Vagina (tissue), 2 donors: Measurements from ENCODE around the gene TYR. TPM values are rescaled to one million over a fixed set of nuclear protein-coding genes. Genes with fewer than 3 reads are reported as not detected.
"Not testable (repeated sequence)": the region's sequence is repeated elsewhere in the genome, so short reads cannot be mapped to it uniquely, and the experiment has no call there.

Source experiments
- DNase-seq, 2 donors: peaks; one replicate each; pipeline ENCODE4 v3.0.0-alpha.2; 2017; ENCODE audit errors: extremely low spot score in 2 of 2
- H3K27ac ChIP-seq: fragments of 200-600 bp; sonication (generic); one replicate; pipeline ENCODE4 v1.5.1; 2019
- H3K27me3 ChIP-seq: fragments of 200-600 bp; sonication (generic); one replicate; pipeline ENCODE4 v1.5.1; 2019
- H3K36me3 ChIP-seq, 2 donors: fragments of 200-600 bp; sonication (generic); one replicate each; pipeline ENCODE4 v1.5.1; 2017 to 2019
- H3K4me1 ChIP-seq: fragments of 200-600 bp; sonication (generic); one replicate; pipeline ENCODE4 v1.5.1; 2019
- H3K4me3 ChIP-seq, 2 donors: fragments of 200-600 bp; sonication (generic); 1 replicate in 1 of 2; 2 replicates in 1 of 2; pipeline ENCODE4 v1.5.1; 2016 to 2019
- H3K9me3 ChIP-seq: fragments of 200-600 bp; sonication (generic); one replicate; pipeline ENCODE4 v1.5.1; 2019
- POLR2A ChIP-seq, 2 donors: fragments of 450-650 bp; IDR thresholded peaks; one replicate each; pipeline ENCODE4 v1.6.1; 2017; ENCODE audit warnings: antibody characterized with exemption in 2 of 2, mild to moderate bottlenecking in 2 of 2, moderate library complexity in 2 of 2
- POLR2AphosphoS5 ChIP-seq, 2 donors: sonication (generic); formaldehyde crosslinking; IDR thresholded peaks; one replicate each; pipeline ENCODE4 v1.9.0; 2017; ENCODE audit warnings: antibody characterized with exemption in 2 of 2, mild to moderate bottlenecking in 2 of 2, low read depth in 1 of 2; ENCODE audit not compliant: insufficient read depth in 1 of 2
- intact Hi-C: fragments of 100-400 bp; cut with DNase I; formaldehyde crosslinking; loops from one replicate; pipeline ENCODE4 v1.15.1; 2023
- total RNA-seq: library from RNA; depleted of rRNA; stranded (reverse); fragments of >200 nt; gene quantifications from one replicate; pipeline ENCODE4 v1.2.3, GENCODE V29; 2016
- TF ChIP-seq, protein P1 (sequence below), 3 experiments: fragments of 450-650 bp in 2 of 3; fragments of 200-600 bp in 1 of 3; sonication (generic) in 1 of 3; IDR thresholded peaks; one replicate each; pipeline ENCODE4 v1.5.1; 2017 to 2019; ENCODE audit warnings: antibody characterized with exemption in 3 of 3, mild to moderate bottlenecking in 2 of 3, moderate library complexity in 2 of 3

TYR gene
- total RNA-seq, 1 donor from 2014 or later: not detected

DNA sequence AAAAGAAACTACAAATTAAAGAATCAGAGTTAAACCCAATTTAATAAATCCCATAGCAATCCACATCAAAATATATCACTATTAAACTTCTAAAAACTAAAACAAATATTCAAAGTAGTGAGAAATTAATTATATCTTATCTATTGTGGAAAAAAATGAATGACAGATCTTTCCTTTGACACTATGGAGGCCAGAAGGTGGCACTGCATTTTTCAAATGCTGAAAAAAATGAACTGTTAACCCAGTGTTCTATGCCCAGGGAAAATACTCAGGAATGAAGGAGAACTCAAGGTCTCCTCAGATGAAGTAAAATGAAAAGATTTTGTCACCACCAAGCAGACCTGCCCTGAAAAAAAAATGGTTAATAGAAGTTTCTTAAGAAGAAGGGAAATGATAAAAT is 27.7 kb downstream of the TYR start:
- H3K27me3 ChIP-seq: no peaks in the 10 kb centered on the region
- no peaks in the 10 kb centered on the region for H3K36me3 ChIP-seq
- no peaks in the 10 kb centered on the region for H3K9me3 ChIP-seq
- no peaks in the 10 kb centered on the region for H3K4me1 ChIP-seq
- intact Hi-C loops: no loop called here
- TF ChIP-seq POLR2A (IDR thresholded peaks at IDR 0.05): no peak
- TF ChIP-seq POLR2AphosphoS5 (IDR thresholded peaks at IDR 0.05; ENCODE audit: insufficient read depth in 1 of 2, low read depth in 1 of 2): no peak
- TF ChIP-seq, protein P1, sequence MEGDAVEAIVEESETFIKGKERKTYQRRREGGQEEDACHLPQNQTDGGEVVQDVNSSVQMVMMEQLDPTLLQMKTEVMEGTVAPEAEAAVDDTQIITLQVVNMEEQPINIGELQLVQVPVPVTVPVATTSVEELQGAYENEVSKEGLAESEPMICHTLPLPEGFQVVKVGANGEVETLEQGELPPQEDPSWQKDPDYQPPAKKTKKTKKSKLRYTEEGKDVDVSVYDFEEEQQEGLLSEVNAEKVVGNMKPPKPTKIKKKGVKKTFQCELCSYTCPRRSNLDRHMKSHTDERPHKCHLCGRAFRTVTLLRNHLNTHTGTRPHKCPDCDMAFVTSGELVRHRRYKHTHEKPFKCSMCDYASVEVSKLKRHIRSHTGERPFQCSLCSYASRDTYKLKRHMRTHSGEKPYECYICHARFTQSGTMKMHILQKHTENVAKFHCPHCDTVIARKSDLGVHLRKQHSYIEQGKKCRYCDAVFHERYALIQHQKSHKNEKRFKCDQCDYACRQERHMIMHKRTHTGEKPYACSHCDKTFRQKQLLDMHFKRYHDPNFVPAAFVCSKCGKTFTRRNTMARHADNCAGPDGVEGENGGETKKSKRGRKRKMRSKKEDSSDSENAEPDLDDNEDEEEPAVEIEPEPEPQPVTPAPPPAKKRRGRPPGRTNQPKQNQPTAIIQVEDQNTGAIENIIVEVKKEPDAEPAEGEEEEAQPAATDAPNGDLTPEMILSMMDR (IDR thresholded peaks at IDR 0.05): no peak
- H3K4me3 ChIP-seq: no peak overlapping the region
- H3K27ac ChIP-seq: no peak overlapping the region
- no peak for DNase-seq

DNA sequence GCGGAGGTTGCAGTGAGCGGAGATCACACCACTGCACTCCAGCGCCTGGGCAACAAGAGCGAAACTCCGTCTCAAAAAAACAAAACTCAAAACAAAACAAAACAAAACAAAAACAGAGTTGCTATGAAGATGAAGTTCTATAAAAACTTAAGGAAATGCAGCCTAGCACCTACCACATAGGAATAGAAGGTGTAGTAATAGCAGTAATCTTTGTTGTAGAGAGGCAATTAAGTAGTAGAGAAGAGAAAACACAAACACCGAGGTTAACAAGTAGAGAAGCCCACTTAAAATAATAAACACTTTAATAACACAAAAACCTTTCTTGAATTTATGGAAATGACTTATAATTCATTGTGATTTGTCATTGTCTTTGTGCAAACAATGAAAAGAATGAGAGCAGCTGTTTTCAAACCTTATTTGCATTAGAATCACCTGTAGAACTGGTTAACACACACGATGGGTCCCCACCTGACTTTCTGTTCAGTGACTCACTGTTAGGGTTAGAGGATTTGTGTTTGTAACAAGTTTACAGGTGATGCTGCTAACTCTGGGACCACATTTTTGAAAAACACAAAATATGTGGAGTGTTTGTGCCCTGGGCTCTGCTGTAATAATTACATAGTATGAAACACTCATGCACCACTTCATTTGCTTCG is 43.1 kb downstream of the TYR start:
- TF ChIP-seq POLR2A (IDR thresholded peaks at IDR 0.05) (no peak), POLR2AphosphoS5 (IDR thresholded peaks at IDR 0.05; ENCODE audit: insufficient read depth in 1 of 2, low read depth in 1 of 2) (no peak)
- TF ChIP-seq, protein P1 (IDR thresholded peaks at IDR 0.05): no peak
- intact Hi-C loops: no loop called here
- DNase-seq: no peak
- Histone ChIP-seq H3K27ac (no peak overlapping the region), H3K4me3 (no peak overlapping the region), H3K9me3 (no peaks in the 10 kb centered on the region), H3K27me3 (no peaks in the 10 kb centered on the region), H3K4me1 (no peaks in the 10 kb centered on the region), H3K36me3 (no peaks in the 10 kb centered on the region)

DNA sequence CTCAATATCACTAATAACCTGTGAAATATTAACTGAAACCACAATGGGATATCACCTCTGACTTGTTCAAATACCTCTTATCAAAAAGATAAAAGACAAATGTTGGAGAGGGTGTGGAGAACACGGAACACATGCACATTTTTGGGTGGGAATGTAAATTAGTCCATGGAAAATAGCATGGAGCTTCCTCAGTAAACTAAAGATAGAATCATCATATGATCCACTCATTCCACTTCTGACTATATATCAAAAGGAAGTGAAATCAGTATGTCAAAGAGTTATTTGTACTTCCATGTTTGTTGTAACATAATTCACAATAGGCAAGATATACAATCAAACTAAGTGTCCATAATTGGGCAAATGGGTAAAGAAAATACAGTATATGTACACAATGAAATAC is 57.4 kb downstream of the TYR start:
- no peak overlapping the region for H3K27ac ChIP-seq
- intact Hi-C loops: no loop called here
- no peaks in the 10 kb centered on the region for H3K9me3 ChIP-seq

DNA sequence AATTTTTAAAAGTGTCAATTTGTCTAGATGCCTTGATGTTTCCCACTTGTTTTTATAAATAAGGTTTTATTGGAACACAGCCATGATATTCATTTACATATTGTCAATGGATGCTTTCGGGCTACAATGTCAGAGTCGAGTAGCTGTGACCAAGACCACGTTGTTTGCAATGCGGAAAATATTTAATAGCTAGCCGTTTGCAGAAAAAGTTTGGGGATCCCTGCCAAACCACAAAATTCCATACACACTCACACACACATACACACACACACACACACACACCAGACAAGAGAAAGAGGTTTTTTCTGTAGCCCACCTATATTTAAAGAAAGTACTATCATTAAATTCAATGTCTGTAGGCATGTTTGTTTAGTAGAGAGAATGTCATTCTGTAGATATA is 58.3 kb downstream of the TYR start:
- Histone ChIP-seq H3K9me3 (no peaks in the 10 kb centered on the region), H3K36me3 (no peaks in the 10 kb centered on the region), H3K27me3 (no peaks in the 10 kb centered on the region), H3K4me3 (no peak overlapping the region), H3K27ac (no peak overlapping the region), H3K4me1 (no peaks in the 10 kb centered on the region)
- intact Hi-C loops: no loop called here
- TF ChIP-seq POLR2A (IDR thresholded peaks at IDR 0.05) (no peak), POLR2AphosphoS5 (IDR thresholded peaks at IDR 0.05; ENCODE audit: insufficient read depth in 1 of 2, low read depth in 1 of 2) (no peak)
- TF ChIP-seq, protein P1 (IDR thresholded peaks at IDR 0.05): no peak
- no peak for DNase-seq

More for the DNA sequence above, 57.4 kb downstream of the TYR start:
- Histone ChIP-seq H3K36me3 (no peaks in the 10 kb centered on the region), H3K4me1 (no peaks in the 10 kb centered on the region), H3K27me3 (no peaks in the 10 kb centered on the region), H3K4me3 (no peak overlapping the region)
- DNase-seq: no peak
- TF ChIP-seq POLR2AphosphoS5 (IDR thresholded peaks at IDR 0.05; ENCODE audit: insufficient read depth in 1 of 2, low read depth in 1 of 2) (no peak), POLR2A (IDR thresholded peaks at IDR 0.05) (no peak)
- TF ChIP-seq, protein P1 (IDR thresholded peaks at IDR 0.05): no peak

DNA sequence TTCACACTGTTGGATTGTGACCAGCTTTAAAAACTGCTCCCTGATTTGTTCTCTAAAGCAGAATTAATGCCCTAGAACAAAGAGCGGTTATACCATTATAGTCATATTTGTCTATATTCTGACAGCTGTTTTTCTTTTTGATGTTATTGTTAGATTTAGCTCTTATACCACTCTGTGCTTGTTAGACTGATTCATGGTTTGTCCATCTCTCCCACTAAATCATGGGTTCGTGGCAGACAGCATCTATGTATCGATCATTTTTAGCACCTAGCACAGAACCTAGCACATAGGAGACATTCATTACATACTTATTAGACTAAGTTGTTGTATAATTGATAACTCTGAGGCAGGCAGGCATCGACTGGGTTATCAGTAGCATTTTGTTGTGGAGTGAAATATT is 69.3 kb downstream of the TYR start:
- H3K4me1 ChIP-seq, intact Hi-C loops, DNase-seq, H3K4me3 ChIP-seq, H3K27me3 ChIP-seq, H3K36me3 ChIP-seq, H3K27ac ChIP-seq, H3K9me3 ChIP-seq: not testable (repeated sequence)
